Kidney (tissue), 14 donors: ENCODE measurements around the gene PLA2G4D. TPM values are rescaled to one million over a fixed set of nuclear protein-coding genes. Genes with fewer than 3 reads are reported as not detected.

Experiments
- DNase-seq, 5 donors: peaks; one replicate each; pipeline ENCODE4 v3.0.0-alpha.2; 2013 to 2020
- FAIRE-seq: peaks from 2 replicates; lab custom pipeline; 2012; peaks lifted over from hg19 to GRCh38; lab: Jason Lieb, UNC
- H3K27ac ChIP-seq, 2 donors: one replicate each; pipeline ENCODE4 v1.7.0; 2013; ENCODE audit warnings: low read depth in 2 of 2, low read length in 2 of 2, inconsistent platforms in 1 of 2
- H3K27me3 ChIP-seq: one replicate; pipeline ENCODE4 v1.7.1; 2013; ENCODE audit warnings: low read length, inconsistent platforms; ENCODE audit not compliant: control insufficient read depth, insufficient read depth
- H3K36me3 ChIP-seq, 3 donors: one replicate each; pipeline versions ENCODE4 v1.7.0 to v1.7.1; 2013; ENCODE audit warnings: low read length in 3 of 3, control low read depth in 1 of 3, inconsistent platforms in 1 of 3; ENCODE audit not compliant: insufficient read depth in 3 of 3, control insufficient read depth in 2 of 3
- H3K4me1 ChIP-seq, 3 donors: one replicate each; pipeline versions ENCODE4 v1.7.0 to v1.7.1; 2013; ENCODE audit warnings: low read length in 3 of 3, inconsistent platforms in 1 of 3, low read depth in 1 of 3; ENCODE audit not compliant: control insufficient read depth in 2 of 3, insufficient read depth in 2 of 3
- H3K4me3 ChIP-seq, 3 donors: one replicate each; pipeline versions ENCODE4 v1.7.0 to v1.8.1; 2013; ENCODE audit warnings: low read length in 3 of 3, control low read depth in 1 of 3, inconsistent platforms in 1 of 3
- H3K9ac ChIP-seq, 3 donors: one replicate each; pipeline versions ENCODE4 v1.7.0 to v1.7.1; 2013; ENCODE audit warnings: low read length in 3 of 3, control low read depth in 1 of 3, inconsistent platforms in 1 of 3
- H3K9me3 ChIP-seq, 3 donors: one replicate each; pipeline versions ENCODE4 v1.7.0 to v1.7.1; 2013; ENCODE audit warnings: low read length in 3 of 3, control low read depth in 1 of 3, inconsistent platforms in 1 of 3; ENCODE audit not compliant: control insufficient read depth in 2 of 3, insufficient read depth in 1 of 3
- CTCF ChIP-seq: IDR thresholded peaks from 3 replicates; pipeline ENCODE4 v1.5.1; 2012; ENCODE audit warnings: mild to moderate bottlenecking, moderate library complexity, borderline replicate concordance; ENCODE audit not compliant: insufficient read depth; ENCODE audit errors: extremely low read depth
- intact Hi-C: fragments of 100-400 bp; cut with DNase I; formaldehyde crosslinking; loops from one replicate; pipeline ENCODE4 v1.11.1; 2022
- polyA plus RNA-seq: library from polyadenylated mRNA; stranded (reverse); fragments of 350-450 nt; fragmentation: Illumina TruSeq; extraction: RNeasy Lipid Tissue Mini Kit (QIAGEN cat#74804); gene quantifications from one replicate; pipeline ENCODE4 v1.2.3, GENCODE V29; 2014; ENCODE audit warnings: low read depth, low replicate concordance; ENCODE audit not compliant: insufficient read depth
- total RNA-seq: library from RNA; stranded (reverse); fragmentation: NEBNext Ultra II Directional; extraction: Animal tissue kit (Norgen Biotek cat#: 25700); gene quantifications from one replicate; pipeline ENCODE4 v1.2.1, GENCODE V29; 2021
- donor health status: control.
- donor health status: control.
- donor health status: control.
- donor health status: control.
- donor health status: control.
- donor health status: DM: yes; HTN: yes; CAD: no.
- donor health status: Normal renal cell carcinoma (clear cell type).

Gene PLA2G4D
- total and polyA plus RNA-seq, 2 donors from 2014 or later: not detected

DNA sequence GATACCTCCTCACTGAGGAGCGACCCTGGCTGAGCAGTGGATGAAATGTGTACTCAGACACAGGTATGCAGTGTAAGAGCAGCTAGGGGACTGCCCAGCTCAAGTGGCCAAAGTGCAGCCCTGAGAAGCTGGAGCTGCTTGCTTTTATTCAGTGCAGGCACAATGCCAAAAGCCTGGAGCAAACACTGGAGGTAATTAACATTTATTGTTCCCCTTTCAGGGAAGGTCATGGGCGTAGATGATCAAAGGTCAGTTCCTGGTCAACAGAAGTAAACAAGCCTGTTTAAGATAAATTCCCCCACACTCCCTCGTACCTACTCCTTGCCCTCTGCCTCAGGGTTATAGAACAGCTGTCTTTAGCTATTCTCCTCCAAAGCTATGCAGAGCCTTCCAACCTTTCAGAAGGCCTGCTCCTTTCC, 44.6 kb upstream of the PLA2G4D start:
- TF ChIP-seq CTCF: no peak
- Histone ChIP-seq H3K9me3 (peaks cover 0 to 13% (median 0%) of the 10 kb centered on the region in 3 donors), H3K27ac (no peak overlapping the region), H3K4me3 (no peak overlapping the region), H3K4me1 (no peaks in the 10 kb centered on the region), H3K9ac (no peak overlapping the region), H3K27me3 (no peaks in the 10 kb centered on the region), H3K36me3 (no peaks in the 10 kb centered on the region)
- intact Hi-C loops: no loop called here
- FAIRE-seq: no peak
- DNase-seq: peak in 1 of 5 donors; percentile 51

- Histone ChIP-seq H3K27ac (no peak overlapping the region), H3K9me3 (peaks cover 0 to 13% (median 0%) of the 10 kb centered on the region in 3 donors), H3K9ac (no peak overlapping the region), H3K27me3 (no peaks in the 10 kb centered on the region), H3K4me3 (no peak overlapping the region), H3K36me3 (no peaks in the 10 kb centered on the region), H3K4me1 (no peaks in the 10 kb centered on the region)
- no peak for FAIRE-seq
- no peak for TF ChIP-seq CTCF
- intact Hi-C loops: no loop called here
- DNase-seq: peak in 1 of 5 donors; percentile 10
Observed at GRCh38 chr15:42138411-42138810, 44.0 kb upstream of the PLA2G4D start.

GRCh38 chr15:42137461-42138261, 43.3 kb upstream of the PLA2G4D start:
- Histone ChIP-seq H3K27ac (no peak overlapping the region), H3K27me3 (no peaks in the 10 kb centered on the region), H3K4me3 (no peak overlapping the region), H3K9me3 (peaks cover 0 to 13% (median 0%) of the 10 kb centered on the region in 3 donors), H3K36me3 (no peaks in the 10 kb centered on the region), H3K9ac (no peak overlapping the region), H3K4me1 (no peaks in the 10 kb centered on the region)
- DNase-seq (peak in 3 of 5 donors; percentile 46 to 81 (median 68)), FAIRE-seq (peak; percentile 8)
- TF ChIP-seq CTCF: peak; percentile 48
- intact Hi-C loops: no loop called here
